HG03457 (cell line): ENCODE measurements around the gene EXOC6B.
"Not testable (repeated sequence)": the region's sequence is repeated elsewhere in the genome, so short reads cannot be mapped to it uniquely, and the experiment has no call there.

Experiments
- ATAC-seq: cut with Tn5 transposase; IDR thresholded peaks from one replicate; pipeline ENCODE4 v1.9.1; 2021; ENCODE audit warnings: moderate number of reproducible peaks; ENCODE audit not compliant: unreplicated experiment

The EXOC6B gene

GRCh38 chr2:72685638-72686213, 140.1 kb downstream of the EXOC6B start:
- ATAC-seq = no peak

- no peak for ATAC-seq
Observed at GRCh38 chr2:72682061-72682460, 143.8 kb downstream of the EXOC6B start.

DNA sequence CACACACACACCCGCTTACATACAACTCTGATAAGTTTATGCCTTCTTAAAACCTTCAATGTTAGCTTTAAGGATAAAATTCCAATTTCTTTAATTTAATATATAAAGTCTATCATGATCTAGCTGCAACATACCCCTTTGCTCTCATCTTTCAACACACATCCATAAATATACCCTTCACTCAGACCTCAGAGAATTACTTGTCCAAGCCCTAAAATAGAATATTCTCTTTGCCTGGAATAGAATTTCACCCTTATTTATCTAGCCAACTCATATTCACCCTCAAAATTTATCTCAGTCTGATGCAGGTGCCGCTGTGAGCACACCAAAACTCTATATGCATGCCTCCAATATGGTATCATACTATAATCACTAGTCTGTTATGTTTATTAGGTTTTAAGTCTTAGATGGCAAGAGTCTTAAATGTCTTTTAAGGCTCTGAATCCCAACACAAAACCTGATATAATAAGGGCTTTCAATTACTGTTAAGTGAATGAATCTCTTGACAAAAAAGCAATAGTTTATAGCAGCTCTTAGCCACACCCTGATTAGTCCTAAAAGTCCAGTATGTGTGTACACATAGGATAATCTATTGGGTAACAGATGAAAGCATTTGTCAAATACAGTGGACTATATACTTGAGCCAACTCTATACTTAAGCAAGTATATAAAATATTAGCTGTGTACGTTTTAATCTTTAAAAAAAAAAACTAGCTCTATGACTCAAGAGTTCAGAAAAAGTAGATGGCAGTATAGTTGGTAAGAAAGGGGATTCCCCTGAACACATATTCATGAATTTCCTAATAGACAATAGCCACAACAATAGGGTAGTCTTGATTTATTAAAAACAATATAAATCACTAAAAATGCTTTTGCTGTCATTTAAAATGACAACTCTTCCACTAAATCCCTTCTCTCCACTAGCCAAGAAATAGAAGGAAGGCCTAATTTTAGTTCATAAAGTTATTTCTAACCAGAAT, 144.5 kb downstream of the EXOC6B start:
- no peak for ATAC-seq

DNA sequence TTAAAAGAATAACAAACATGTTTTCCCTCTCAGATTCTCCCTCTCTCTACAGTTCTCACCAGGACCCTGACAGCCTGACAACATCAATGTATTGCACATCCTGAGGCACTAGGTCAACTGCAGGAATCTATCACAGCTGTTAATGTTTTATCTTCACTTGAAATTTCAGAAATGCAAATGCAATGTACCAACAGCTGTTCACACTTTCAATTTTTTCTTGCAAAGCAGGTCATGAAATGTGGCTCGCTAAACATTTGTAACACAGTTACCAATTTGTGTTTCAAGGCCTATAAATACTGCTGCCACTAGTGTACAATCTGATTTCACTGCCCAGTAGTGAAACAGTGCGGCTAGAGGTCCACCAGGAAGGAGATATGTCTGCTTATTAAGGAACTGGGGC, 147.8 kb downstream of the EXOC6B start:
- ATAC-seq = peak; percentile 78

GRCh38 chr2:72676341-72677025, 149.3 kb downstream of the EXOC6B start:
- ATAC-seq = no peak

DNA sequence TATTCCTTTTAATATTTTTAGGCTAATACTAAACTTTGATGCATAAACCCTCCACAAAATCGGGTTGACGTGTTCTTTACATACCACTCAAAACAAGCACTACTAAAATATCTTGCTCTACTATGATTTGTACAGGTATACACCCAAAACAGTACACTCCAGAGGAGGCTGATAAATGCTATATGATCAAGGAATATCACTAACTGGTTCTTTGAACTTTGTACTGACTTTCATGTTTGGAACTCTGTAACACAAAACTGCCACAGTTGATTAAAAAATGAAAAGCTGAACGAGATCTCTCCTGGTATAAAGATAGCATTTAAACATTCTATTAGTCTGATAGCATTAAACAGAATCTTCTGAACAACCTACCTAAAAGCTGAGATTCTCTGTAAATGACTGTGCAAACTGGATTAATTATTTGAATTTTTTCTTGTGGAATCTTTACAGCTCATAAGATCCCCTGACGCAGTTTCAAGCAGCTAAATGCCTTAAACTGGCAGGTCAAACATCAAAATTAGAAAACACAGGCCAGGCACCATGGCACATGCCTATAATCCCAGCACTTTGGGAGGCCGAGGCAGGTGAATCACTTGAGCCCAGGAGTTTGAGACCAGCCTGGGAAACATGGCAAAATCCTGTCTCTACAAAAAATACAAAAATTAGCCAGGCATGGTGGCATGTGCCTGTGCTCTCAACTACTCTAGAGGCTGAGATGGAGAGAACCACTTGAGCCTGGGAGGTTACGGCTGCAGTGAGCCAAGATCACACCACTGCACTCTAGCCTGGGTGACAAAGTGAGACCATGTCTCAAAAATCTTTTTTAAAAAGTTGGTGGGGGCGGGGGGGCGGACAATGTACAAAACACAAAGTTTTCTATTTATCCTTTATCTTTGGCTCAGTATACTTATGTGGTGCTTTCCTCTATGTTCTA, 150.6 kb downstream of the EXOC6B start:
- ATAC-seq = no peak

GRCh38 chr2:72673279-72673678, 152.6 kb downstream of the EXOC6B start:
- no peak for ATAC-seq

DNA sequence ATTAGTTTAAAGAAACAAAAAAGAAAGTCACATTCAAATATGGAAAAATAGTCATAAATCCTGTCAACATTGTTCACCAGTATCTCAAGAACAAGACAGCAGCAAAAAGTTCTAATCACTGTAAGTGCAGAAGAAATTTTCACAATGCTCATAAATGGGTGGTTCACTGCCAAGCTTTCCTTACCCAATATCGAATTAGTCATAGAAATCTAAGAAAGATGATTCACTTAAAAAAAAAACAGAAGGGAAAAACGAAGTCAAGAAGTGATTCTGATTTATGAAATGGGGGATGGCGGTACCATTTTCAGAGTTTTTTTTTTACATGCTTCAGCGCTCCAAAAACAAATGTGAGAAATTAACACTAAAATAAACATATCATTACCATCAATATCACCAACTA, 156.7 kb downstream of the EXOC6B start:
- no peak for ATAC-seq

- no peak for ATAC-seq
Observed at GRCh38 chr2:72668647-72669046, 157.2 kb downstream of the EXOC6B start.

DNA sequence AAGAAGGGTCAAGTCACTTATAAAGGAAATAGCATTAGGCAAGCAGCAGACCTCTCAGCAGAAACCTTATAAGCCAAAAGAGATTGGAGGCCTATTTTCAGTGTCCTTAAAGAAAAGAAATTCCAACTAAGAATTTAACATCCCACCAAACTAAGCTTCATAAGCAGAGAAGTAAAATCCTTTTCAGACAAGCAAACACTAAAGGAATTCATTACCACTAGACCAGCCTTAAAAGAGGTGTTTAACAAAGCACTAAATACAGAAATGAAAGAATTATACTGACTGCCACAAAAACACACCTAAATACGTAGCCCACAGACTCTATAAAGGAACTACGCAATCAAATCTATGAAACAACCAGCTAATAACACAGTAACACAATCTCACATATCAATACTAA, 160.4 kb downstream of the EXOC6B start:
- no peak for ATAC-seq

- no peak for ATAC-seq
Observed at GRCh38 chr2:72661985-72662384, 163.8 kb downstream of the EXOC6B start.

GRCh38 chr2:72649810-72650209, 176.0 kb downstream of the EXOC6B start:
- ATAC-seq = no peak

GRCh38 chr2:72641221-72641620, 184.6 kb downstream of the EXOC6B start:
- not testable (repeated sequence) for ATAC-seq

DNA sequence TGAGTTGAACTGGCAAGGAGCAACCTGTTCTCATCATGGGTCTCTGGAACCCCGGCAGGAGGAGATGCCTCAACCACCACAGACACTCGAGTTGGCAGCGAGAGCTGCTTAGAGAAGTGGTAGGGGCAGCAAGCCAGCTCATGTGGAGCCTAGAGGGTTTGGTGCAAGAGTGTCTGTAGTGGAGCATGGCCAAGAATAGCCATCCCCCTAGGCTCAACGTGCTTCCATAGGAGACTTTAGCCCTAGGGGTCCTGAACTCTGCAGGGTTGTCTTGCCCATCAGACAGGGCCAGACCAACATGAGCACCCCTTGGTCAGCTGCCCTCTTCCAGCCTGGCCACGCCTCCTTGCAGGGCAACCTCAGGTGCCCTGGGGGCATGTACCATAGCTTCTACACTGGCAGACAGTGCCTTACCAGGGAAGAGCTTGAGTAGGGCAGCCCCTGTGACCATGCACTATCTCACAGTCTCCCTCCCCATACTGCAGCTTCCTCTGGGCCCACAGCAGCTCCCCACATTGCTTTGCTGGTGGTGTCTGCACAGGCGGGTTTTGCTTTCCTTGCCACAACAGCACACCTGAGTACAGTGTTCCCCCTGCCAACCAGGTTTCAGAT, 187.1 kb downstream of the EXOC6B start:
- ATAC-seq = no peak

- ATAC-seq = no peak
Observed at GRCh38 chr2:72636210-72636609, 189.6 kb downstream of the EXOC6B start.

- no peak for ATAC-seq
Observed at GRCh38 chr2:72630767-72631166, 195.1 kb downstream of the EXOC6B start.

- ATAC-seq = no peak
Observed at GRCh38 chr2:72629062-72629461, 196.8 kb downstream of the EXOC6B start.

DNA sequence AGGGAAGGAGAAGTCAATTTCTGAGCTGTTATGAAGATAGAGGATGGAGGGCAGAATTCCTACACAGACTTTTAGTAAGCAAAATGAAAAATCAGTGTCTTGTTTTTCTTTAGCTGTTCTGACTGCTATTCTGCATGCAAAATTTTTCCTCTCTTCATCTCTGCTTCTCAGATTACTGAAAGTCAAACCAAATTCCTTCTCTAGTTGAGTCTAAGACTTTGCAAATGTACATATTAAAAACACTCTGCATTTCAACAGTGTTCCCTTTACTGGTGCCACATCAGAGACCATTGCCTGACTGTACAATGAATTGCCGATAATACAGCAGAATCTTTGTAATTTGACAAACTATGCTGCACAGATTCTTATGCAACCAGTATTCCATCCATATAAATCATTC, 198.8 kb downstream of the EXOC6B start:
- no peak for ATAC-seq

- no peak for ATAC-seq
Observed at GRCh38 chr2:72625366-72625765, 200.5 kb downstream of the EXOC6B start.

DNA sequence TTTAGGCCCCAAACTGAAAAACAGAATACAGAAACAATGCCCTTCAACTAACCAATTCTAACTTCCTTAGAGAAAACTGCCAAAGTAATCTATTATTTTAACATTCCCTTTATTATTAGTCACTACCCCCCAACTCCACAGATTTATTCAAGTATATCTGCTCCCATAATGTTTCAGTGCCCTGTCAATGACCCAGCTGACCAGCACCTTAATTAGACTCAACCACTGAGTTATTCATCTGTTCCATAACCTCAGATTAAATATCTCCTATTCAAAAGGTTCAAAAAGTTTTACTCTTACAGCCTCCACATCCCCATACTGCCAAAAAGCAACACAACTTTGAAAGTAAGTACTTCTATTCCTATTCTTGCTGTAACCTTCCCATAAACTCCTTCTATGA, 202.4 kb downstream of the EXOC6B start:
- ATAC-seq = no peak
